Fibroblast of mammary gland (primary cell): ENCODE measurements around the gene STAB2.
A peak's percentile ranks its signal among the peaks of the same experiment; 100 is the strongest.

Experiments used
- DNase-seq: peaks from one replicate; pipeline ENCODE4 v3.0.0-alpha.2; 2010; ENCODE audit warnings: low read depth
- H3K4me3 ChIP-seq: 2 replicates; pipeline ENCODE4 v1.5.1; 2011; ENCODE audit warnings: low read depth, mild to moderate bottlenecking, low read length, moderate library complexity; ENCODE audit not compliant: control insufficient read depth
- CTCF ChIP-seq: conservative IDR thresholded peaks from 2 replicates; pipeline ENCODE4 v1.5.1; 2011; ENCODE audit warnings: low read depth, low read length, inconsistent platforms; ENCODE audit not compliant: control insufficient read depth, insufficient read depth

Gene STAB2

GRCh38 chr12:103600967-103601728, 14.1 kb downstream of the STAB2 start:
- H3K4me3 ChIP-seq: no peak overlapping the region
- DNase-seq: no peak
- TF ChIP-seq CTCF: no peak

GRCh38 chr12:103620395-103620794, 33.3 kb downstream of the STAB2 start:
- H3K4me3 ChIP-seq: no peak overlapping the region
- no peak for TF ChIP-seq CTCF
- DNase-seq: no peak

GRCh38 chr12:103623716-103624115, 36.6 kb downstream of the STAB2 start:
- no peak for DNase-seq
- TF ChIP-seq CTCF: no peak
- no peak overlapping the region for H3K4me3 ChIP-seq

- TF ChIP-seq CTCF: no peak
- H3K4me3 ChIP-seq: no peak overlapping the region
- DNase-seq: peak; percentile 44
Measured at GRCh38 chr12:103626498-103626897, 39.4 kb downstream of the STAB2 start.

GRCh38 chr12:103627189-103627855, 40.2 kb downstream of the STAB2 start:
- H3K4me3 ChIP-seq: no peak overlapping the region
- DNase-seq: no peak
- no peak for TF ChIP-seq CTCF

GRCh38 chr12:103632554-103633216, 45.6 kb downstream of the STAB2 start:
- H3K4me3 ChIP-seq: no peak overlapping the region
- TF ChIP-seq CTCF: peak; percentile 99
- peak; percentile 58 for DNase-seq
